HG03064 (cell line): ENCODE measurements around the gene MOG.

Experiments
- ATAC-seq: cut with Tn5 transposase; IDR thresholded peaks from one replicate; pipeline ENCODE4 v1.9.1; 2021; ENCODE audit warnings: low read depth; ENCODE audit not compliant: unreplicated experiment

MOG gene

GRCh38 chr6:29674008-29674407 lies 17.1 kb downstream of the MOG start:
- ATAC-seq = no peak

- ATAC-seq = no peak
Observed at GRCh38 chr6:29675561-29675960, 18.7 kb downstream of the MOG start.

GRCh38 chr6:29676981-29677601 lies 20.2 kb downstream of the MOG start:
- ATAC-seq = no peak

- ATAC-seq = no peak
Observed at GRCh38 chr6:29678114-29678513, 21.2 kb downstream of the MOG start.

GRCh38 chr6:29679962-29680361 lies 23.1 kb downstream of the MOG start:
- ATAC-seq = no peak

GRCh38 chr6:29680416-29680815 lies 23.5 kb downstream of the MOG start:
- ATAC-seq = no peak

- ATAC-seq = no peak
Observed at GRCh38 chr6:29680904-29681303, 24.0 kb downstream of the MOG start, which contains the start of gene ZFP57. ZFP57 (minus strand) TSS chr6:29681152; CDS start chr6:29677003, 4,149 bp downstream.

GRCh38 chr6:29681811-29682210 lies 24.9 kb downstream of the MOG start:
- no peak for ATAC-seq

GRCh38 chr6:29685718-29686326 lies 28.9 kb downstream of the MOG start:
- ATAC-seq = no peak

- no peak for ATAC-seq
Observed at GRCh38 chr6:29694637-29695036, 37.7 kb downstream of the MOG start.

- no peak for ATAC-seq
Observed at GRCh38 chr6:29696147-29697125, 39.5 kb downstream of the MOG start.

GRCh38 chr6:29702519-29703103 lies 45.7 kb downstream of the MOG start:
- no peak for ATAC-seq

GRCh38 chr6:29705389-29706231 lies 48.7 kb downstream of the MOG start:
- no peak for ATAC-seq

- no peak for ATAC-seq
Observed at GRCh38 chr6:29708432-29709179, 51.7 kb downstream of the MOG start.

- no peak for ATAC-seq
Observed at GRCh38 chr6:29709188-29709587, 52.3 kb downstream of the MOG start.

- ATAC-seq = no peak
Observed at GRCh38 chr6:29710281-29710941, 53.5 kb downstream of the MOG start.

GRCh38 chr6:29720863-29721262 lies 64.0 kb downstream of the MOG start:
- ATAC-seq = no peak
